CD4-positive, alpha-beta memory T cell (primary cell): ENCODE results near the gene TMC3. TPM values are rescaled to one million over a fixed set of nuclear protein-coding genes. Genes with fewer than 3 reads are reported as not detected.

Experiments
- CTCF ChIA-PET: fragments of 350-600 bp; sonication (Branson Sonifier 250); formaldehyde crosslinking; loops from one replicate; lab custom pipeline; 2021; ENCODE audit warnings: inconsistent platforms; ENCODE audit not compliant: partially characterized antibody; lab: Charles Lee
- POLR2A ChIA-PET: fragments of 350-600 bp; sonication (Branson Sonifier 250); formaldehyde crosslinking; loops from one replicate; lab custom pipeline; 2021; ENCODE audit not compliant: partially characterized antibody; lab: Charles Lee
- DNase-seq, 5 donors: peaks; one replicate each; pipeline versions ENCODE4 v3.0.0 to v3.0.0-alpha.2; 2020 to 2022; ENCODE audit warnings: mixed read lengths in 1 of 5
- H3K27ac ChIP-seq: one replicate; pipeline ENCODE4 v1.7.0; 2013; ENCODE audit warnings: low read depth, low read length
- H3K27me3 ChIP-seq: 2 replicates; pipeline ENCODE4 v1.7.0; 2013; ENCODE audit warnings: mild to moderate bottlenecking, low read length, moderate library complexity; ENCODE audit not compliant: insufficient read depth
- H3K36me3 ChIP-seq: 2 replicates; pipeline ENCODE4 v1.7.0; 2013; ENCODE audit warnings: mild to moderate bottlenecking, low read length, moderate library complexity; ENCODE audit not compliant: insufficient read depth
- H3K4me1 ChIP-seq: 2 replicates; pipeline ENCODE4 v1.7.0; 2013; ENCODE audit warnings: mild to moderate bottlenecking, low read length, moderate library complexity; ENCODE audit not compliant: insufficient read depth
- H3K4me3 ChIP-seq, 2 donors: one replicate each; pipeline ENCODE4 v1.7.0; 2013; ENCODE audit warnings: low read length in 2 of 2, mild to moderate bottlenecking in 1 of 2
- H3K9me3 ChIP-seq, 2 donors: one replicate each; pipeline ENCODE4 v1.7.0; 2013; ENCODE audit warnings: low read length in 2 of 2, control low read depth in 1 of 2; ENCODE audit not compliant: control insufficient read depth in 1 of 2
- H3K27ac Mint-ChIP-seq, 7 donors: one replicate each; pipeline ENCODE4 v1.8.0; 2020 to 2021; ENCODE audit warnings: mixed read lengths in 7 of 7, mild to moderate bottlenecking in 6 of 7, inconsistent platforms in 3 of 7, moderate library complexity in 3 of 7
- H3K27me3 Mint-ChIP-seq, 2 donors: one replicate each; pipeline ENCODE4 v1.8.0; 2020 to 2021; ENCODE audit warnings: mixed read lengths in 2 of 2
- H3K36me3 Mint-ChIP-seq, 2 donors: one replicate each; pipeline ENCODE4 v1.8.0; 2020 to 2021; ENCODE audit warnings: mixed read lengths in 2 of 2, inconsistent platforms in 1 of 2, mild to moderate bottlenecking in 1 of 2
- H3K4me1 Mint-ChIP-seq, 4 donors: one replicate each; pipeline ENCODE4 v1.8.0; 2020 to 2021; ENCODE audit warnings: mixed read lengths in 4 of 4, mild to moderate bottlenecking in 1 of 4
- H3K4me3 Mint-ChIP-seq, 8 donors: one replicate each; pipeline ENCODE4 v1.8.0; 2020 to 2021; ENCODE audit warnings: mixed read lengths in 8 of 8, mild to moderate bottlenecking in 7 of 8, moderate library complexity in 6 of 8, inconsistent platforms in 3 of 8
- H3K9me3 Mint-ChIP-seq, 8 donors: one replicate each; pipeline ENCODE4 v1.8.0; 2020 to 2021; ENCODE audit warnings: mixed read lengths in 8 of 8, mild to moderate bottlenecking in 5 of 8, inconsistent platforms in 3 of 8, moderate library complexity in 1 of 8
- intact Hi-C: fragments of 100-400 bp; cut with micrococcal nuclease; formaldehyde crosslinking; loops from one replicate; pipeline ENCODE4 v1.15.1; 2023
- polyA plus RNA-seq, 2 donors: library from polyadenylated mRNA; unstranded; fragments of 300-500 nt; fragmentation: Illumina TruSeq; gene quantifications; one replicate each; pipeline ENCODE4 v1.2.3, GENCODE V29; 2021
- total RNA-seq, 2 experiments: library from RNA; stranded (reverse); gene quantifications; one replicate each; pipeline ENCODE4 v1.2.3, GENCODE V29; 2021

TMC3 gene
- total and polyA plus RNA-seq, 4 experiments from 2014 or later, result 0.05 TPM; not detected in 3

- intact Hi-C loops, result no loop called here
- Histone ChIP-seq H3K4me3 (no peak overlapping the region), H3K9me3 (no peaks in the 10 kb centered on the region), H3K27ac (no peak overlapping the region), H3K27me3 (no peaks in the 10 kb centered on the region), H3K4me1 (no peaks in the 10 kb centered on the region), H3K36me3 (no peaks in the 10 kb centered on the region)
- POLR2A ChIA-PET, result no interaction called here
- no peak for DNase-seq
- CTCF ChIA-PET, result interaction anchor here (1.3 kb wide), 1 partner anchor 113 kb away, joined by 4 read pairs; no protein-coding TSS in a partner anchor
- no peak overlapping the region for H3K4me3 Mint-ChIP-seq
- no peaks in the 10 kb centered on the region for H3K4me1 Mint-ChIP-seq
- no peaks in the 10 kb centered on the region for H3K9me3 Mint-ChIP-seq
- peaks cover 0 to 10% of the 10 kb centered on the region in 2 donors for H3K36me3 Mint-ChIP-seq
- no peak overlapping the region for H3K27ac Mint-ChIP-seq
- H3K27me3 Mint-ChIP-seq, result peaks cover 0 to 7% of the 10 kb centered on the region in 2 donors
Observed at GRCh38 chr15:81378443-81378842, 4.4 kb upstream of the TMC3 start.

- CTCF ChIA-PET, result no interaction called here
- DNase-seq, result no peak
- H3K27me3 ChIP-seq, result no peaks in the 10 kb centered on the region
- Mint-ChIP-seq H3K4me3 (no peak overlapping the region), H3K4me1 (no peaks in the 10 kb centered on the region), H3K36me3 (peaks cover 0 to 10% of the 10 kb centered on the region in 2 donors), H3K9me3 (no peaks in the 10 kb centered on the region), H3K27me3 (peaks cover 0 to 7% of the 10 kb centered on the region in 2 donors), H3K27ac (peak overlapping the region in 1 of 7 donors; percentile 14)
- no peaks in the 10 kb centered on the region for H3K9me3 ChIP-seq
- POLR2A ChIA-PET, result no interaction called here
- intact Hi-C loops, result no loop called here
- H3K36me3 ChIP-seq, result no peaks in the 10 kb centered on the region
- H3K4me1 ChIP-seq, result no peaks in the 10 kb centered on the region
- H3K4me3 ChIP-seq, result no peak overlapping the region
- H3K27ac ChIP-seq, result no peak overlapping the region
Observed at GRCh38 chr15:81377871-81378270, 3.9 kb upstream of the TMC3 start.

GRCh38 chr15:81376231-81376630 is 2.2 kb upstream of the TMC3 start:
- intact Hi-C loops, result no loop called here
- POLR2A ChIA-PET, result no interaction called here
- Mint-ChIP-seq H3K9me3 (no peaks in the 10 kb centered on the region), H3K36me3 (peaks cover 0 to 6% of the 10 kb centered on the region in 2 donors), H3K27me3 (peaks cover 0 to 4% of the 10 kb centered on the region in 2 donors), H3K4me3 (no peak overlapping the region), H3K4me1 (no peaks in the 10 kb centered on the region), H3K27ac (no peak overlapping the region)
- Histone ChIP-seq H3K9me3 (no peaks in the 10 kb centered on the region), H3K27me3 (no peaks in the 10 kb centered on the region), H3K36me3 (no peaks in the 10 kb centered on the region), H3K4me1 (no peaks in the 10 kb centered on the region), H3K27ac (no peak overlapping the region), H3K4me3 (no peak overlapping the region)
- no peak for DNase-seq
- CTCF ChIA-PET, result no interaction called here

GRCh38 chr15:81375461-81375860 is 1.4 kb upstream of the TMC3 start:
- H3K4me1 ChIP-seq, result no peaks in the 10 kb centered on the region
- Mint-ChIP-seq H3K27ac (no peak overlapping the region), H3K4me1 (no peaks in the 10 kb centered on the region), H3K9me3 (no peaks in the 10 kb centered on the region), H3K4me3 (no peak overlapping the region), H3K27me3 (peaks cover 0 to 4% of the 10 kb centered on the region in 2 donors), H3K36me3 (peaks cover 0 to under 1% of the 10 kb centered on the region in 2 donors)
- no peaks in the 10 kb centered on the region for H3K36me3 ChIP-seq
- H3K4me3 ChIP-seq, result no peak overlapping the region
- POLR2A ChIA-PET, result no interaction called here
- H3K27ac ChIP-seq, result no peak overlapping the region
- intact Hi-C loops, result no loop called here
- CTCF ChIA-PET, result no interaction called here
- H3K9me3 ChIP-seq, result no peaks in the 10 kb centered on the region
- no peak for DNase-seq
- H3K27me3 ChIP-seq, result no peaks in the 10 kb centered on the region

- Mint-ChIP-seq H3K27me3 (peaks cover 0 to 2% of the 10 kb centered on the region in 2 donors), H3K27ac (no peak overlapping the region), H3K36me3 (no peaks in the 10 kb centered on the region), H3K4me3 (no peak overlapping the region), H3K4me1 (no peaks in the 10 kb centered on the region), H3K9me3 (no peaks in the 10 kb centered on the region)
- intact Hi-C loops, result no loop called here
- POLR2A ChIA-PET, result no interaction called here
- no peaks in the 10 kb centered on the region for H3K36me3 ChIP-seq
- no peak overlapping the region for H3K4me3 ChIP-seq
- H3K4me1 ChIP-seq, result no peaks in the 10 kb centered on the region
- H3K9me3 ChIP-seq, result no peaks in the 10 kb centered on the region
- no peaks in the 10 kb centered on the region for H3K27me3 ChIP-seq
- no peak overlapping the region for H3K27ac ChIP-seq
- no peak for DNase-seq
- CTCF ChIA-PET, result interaction anchor here (1.0 kb wide), 1 partner anchor 107 kb away, joined by 3 read pairs; no protein-coding TSS in a partner anchor
Observed at GRCh38 chr15:81373176-81373575, 837 bp downstream of the TMC3 start.

DNA sequence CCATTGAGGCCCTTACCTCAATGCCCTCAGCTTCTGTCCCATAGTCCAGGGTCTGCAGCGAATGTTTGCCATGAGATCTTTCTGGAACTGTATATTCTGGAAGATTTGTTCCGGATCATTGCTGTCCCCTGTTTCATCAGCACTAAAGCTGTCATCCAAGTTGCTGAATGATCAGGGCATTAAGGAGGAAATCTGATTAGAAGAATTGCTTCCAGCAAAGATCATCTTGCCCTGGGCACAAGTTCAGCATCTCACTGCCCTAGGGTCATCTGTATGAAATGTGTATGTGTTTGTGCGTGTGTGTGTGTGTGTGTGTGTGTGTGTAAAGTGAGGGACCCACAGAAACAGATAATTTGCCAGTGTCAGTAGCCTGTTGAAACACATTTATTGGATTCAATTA is 1.4 kb downstream of the TMC3 start:
- H3K27me3 ChIP-seq, result no peaks in the 10 kb centered on the region
- no peaks in the 10 kb centered on the region for H3K36me3 Mint-ChIP-seq
- DNase-seq, result no peak
- no peak overlapping the region for H3K27ac Mint-ChIP-seq
- H3K4me1 Mint-ChIP-seq, result no peaks in the 10 kb centered on the region
- intact Hi-C loops, result no loop called here
- H3K4me3 ChIP-seq, result no peak overlapping the region
- no peaks in the 10 kb centered on the region for H3K9me3 ChIP-seq
- no peaks in the 10 kb centered on the region for H3K4me1 ChIP-seq
- POLR2A ChIA-PET, result interaction anchor here (0.6 kb wide), 1 partner anchor 748 kb away, joined by 3 read pairs; no protein-coding TSS in a partner anchor
- H3K27ac ChIP-seq, result no peak overlapping the region
- CTCF ChIA-PET, result no interaction called here
- H3K4me3 Mint-ChIP-seq, result no peak overlapping the region
- H3K9me3 Mint-ChIP-seq, result no peaks in the 10 kb centered on the region
- no peaks in the 10 kb centered on the region for H3K27me3 Mint-ChIP-seq
- no peaks in the 10 kb centered on the region for H3K36me3 ChIP-seq

GRCh38 chr15:81363718-81364500 is 10.1 kb downstream of the TMC3 start:
- Histone ChIP-seq H3K36me3 (no peaks in the 10 kb centered on the region), H3K27me3 (no peaks in the 10 kb centered on the region), H3K4me3 (no peak overlapping the region), H3K27ac (no peak overlapping the region), H3K9me3 (no peaks in the 10 kb centered on the region), H3K4me1 (no peaks in the 10 kb centered on the region)
- Mint-ChIP-seq H3K4me3 (no peak overlapping the region), H3K27me3 (peaks cover 1 to 5% of the 10 kb centered on the region in 2 donors), H3K36me3 (no peaks in the 10 kb centered on the region), H3K27ac (no peak overlapping the region), H3K9me3 (peaks cover 0 to 2% (median 0%) of the 10 kb centered on the region in 8 donors), H3K4me1 (no peaks in the 10 kb centered on the region)
- DNase-seq, result no peak
- ChIA-PET POLR2A (no interaction called here), CTCF (no interaction called here)
- intact Hi-C loops, result no loop called here
